CD4-positive, alpha-beta T cell treated with Interleukin-21 for 1 hour (primary cell): ENCODE results near the gene KLK6.

Experiments used
- DNase-seq: peaks from one replicate; pipeline ENCODE4 v3.0.0-alpha.2; 2020

The KLK6 gene

GRCh38 chr19:50947123-50947522 is 22.3 kb downstream of the KLK6 start:
- no peak for DNase-seq

- DNase-seq, result no peak
Observed at GRCh38 chr19:50944795-50945194, 24.6 kb downstream of the KLK6 start.

GRCh38 chr19:50943074-50943828 is 26.1 kb downstream of the KLK6 start:
- DNase-seq, result no peak

GRCh38 chr19:50939596-50939995 is 29.8 kb downstream of the KLK6 start:
- no peak for DNase-seq

GRCh38 chr19:50933640-50934039 is 35.8 kb downstream of the KLK6 start:
- no peak for DNase-seq

- no peak for DNase-seq
Observed at GRCh38 chr19:50932690-50933083, 36.7 kb downstream of the KLK6 start.

- DNase-seq, result no peak
Observed at GRCh38 chr19:50932018-50932689, 37.2 kb downstream of the KLK6 start.

GRCh38 chr19:50931023-50931422 is 38.4 kb downstream of the KLK6 start:
- no peak for DNase-seq

GRCh38 chr19:50928831-50929230 is 40.6 kb downstream of the KLK6 start:
- no peak for DNase-seq

- no peak for DNase-seq
Observed at GRCh38 chr19:50926144-50926543, 43.2 kb downstream of the KLK6 start.

- no peak for DNase-seq
Observed at GRCh38 chr19:50925734-50926133, 43.7 kb downstream of the KLK6 start.

- no peak for DNase-seq
Observed at GRCh38 chr19:50924586-50924985, 44.8 kb downstream of the KLK6 start.

- DNase-seq, result peak; percentile 77
Observed at GRCh38 chr19:50922317-50922853, 47.0 kb downstream of the KLK6 start.

- DNase-seq, result no peak
Observed at GRCh38 chr19:50921426-50922316, 47.7 kb downstream of the KLK6 start.

- no peak for DNase-seq
Observed at GRCh38 chr19:50916069-50916468, 53.3 kb downstream of the KLK6 start.

- no peak for DNase-seq
Observed at GRCh38 chr19:50912727-50913716, 56.4 kb downstream of the KLK6 start.

GRCh38 chr19:50912102-50912599 is 57.2 kb downstream of the KLK6 start:
- DNase-seq, result no peak

- no peak for DNase-seq
Observed at GRCh38 chr19:50911206-50912101, 57.9 kb downstream of the KLK6 start, which contains the start of gene KLK4. Gene KLK4 (minus strand): TSS chr19:50911395. CDS start chr19:50910738, 657 bp downstream.

GRCh38 chr19:50910722-50911121 is 58.7 kb downstream of the KLK6 start:
- no peak for DNase-seq

- DNase-seq, result no peak
Observed at GRCh38 chr19:50909240-50910070, 59.9 kb downstream of the KLK6 start.
